ENCODE results near the gene BHLHE41. TPM values are rescaled to one million over a fixed set of nuclear protein-coding genes. Genes with fewer than 3 reads are reported as not detected.

BHLHE41 gene
- total and polyA plus RNA-seq, 2 of the 8 experiments (the other 6 are each of a cell fraction or from before 2014, with no cell fraction given): 1.1 to 3.4 TPM

- peak; percentile 5 to 32 (median 28); a peak in 3 of 4 replicates for TF ChIP-seq CTCF (IDR thresholded peaks at IDR 0.05; ENCODE audit: control extremely low read depth in 1 of 3, insufficient read depth in 1 of 3, low read depth in 1 of 3, low read length in 3 of 3)
- no peak for TF ChIP-seq GABPA (IDR thresholded peaks at IDR 0.05; ENCODE audit: borderline replicate concordance, insufficient read depth, low read length)
- peak; percentile 74; the same call in 1 of the 2 replicates for TF ChIP-seq PHF8 (conservative IDR thresholded peaks at IDR 0.05; ENCODE audit: low read depth, low read length)
- TF ChIP-seq, protein P1, sequence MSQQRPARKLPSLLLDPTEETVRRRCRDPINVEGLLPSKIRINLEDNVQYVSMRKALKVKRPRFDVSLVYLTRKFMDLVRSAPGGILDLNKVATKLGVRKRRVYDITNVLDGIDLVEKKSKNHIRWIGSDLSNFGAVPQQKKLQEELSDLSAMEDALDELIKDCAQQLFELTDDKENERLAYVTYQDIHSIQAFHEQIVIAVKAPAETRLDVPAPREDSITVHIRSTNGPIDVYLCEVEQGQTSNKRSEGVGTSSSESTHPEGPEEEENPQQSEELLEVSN (IDR thresholded peaks at IDR 0.05): peak; percentile 83
- peak in 1 of 2 experiments; percentile 46; a peak in 2 of 3 replicates for TF ChIP-seq POLR2A (IDR thresholded peaks at IDR 0.05; ENCODE audit: control extremely low read depth in 1 of 2, low read depth in 2 of 2, low read length in 2 of 2)
- TF ChIP-seq, protein P2, sequence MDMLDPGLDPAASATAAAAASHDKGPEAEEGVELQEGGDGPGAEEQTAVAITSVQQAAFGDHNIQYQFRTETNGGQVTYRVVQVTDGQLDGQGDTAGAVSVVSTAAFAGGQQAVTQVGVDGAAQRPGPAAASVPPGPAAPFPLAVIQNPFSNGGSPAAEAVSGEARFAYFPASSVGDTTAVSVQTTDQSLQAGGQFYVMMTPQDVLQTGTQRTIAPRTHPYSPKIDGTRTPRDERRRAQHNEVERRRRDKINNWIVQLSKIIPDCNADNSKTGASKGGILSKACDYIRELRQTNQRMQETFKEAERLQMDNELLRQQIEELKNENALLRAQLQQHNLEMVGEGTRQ (IDR thresholded peaks at IDR 0.05; ENCODE audit: low read length): peak; percentile 87
- TF ChIP-seq RFX5 (IDR thresholded peaks at IDR 0.05; ENCODE audit: borderline replicate concordance, low read depth, low read length): no peak
- TF ChIP-seq RNF2 (IDR thresholded peaks at IDR 0.05; ENCODE audit: borderline replicate concordance, low read depth, low read length, missing control alignments, poor library complexity, severe bottlenecking): no peak
- no peak; the same call in 1 of the 2 replicates for TF ChIP-seq CREB1 (IDR thresholded peaks at IDR 0.05)
- TF ChIP-seq EZH2 (IDR thresholded peaks at IDR 0.05; ENCODE audit: low read depth, low read length, severe bottlenecking): no peak
- 0 out of 2 replicates have a peak, but pooled peaks have one; percentile 21 for TF ChIP-seq POLR2AphosphoS5 (IDR thresholded peaks at IDR 0.05; ENCODE audit: low read depth, low read length)
- no peak for TF ChIP-seq TEAD4 (IDR thresholded peaks at IDR 0.05; ENCODE audit: low read depth, low read length)
- 0 out of 2 replicates have a peak, but pooled peaks have one; percentile 24 for TF ChIP-seq TCF12 (IDR thresholded peaks at IDR 0.05; ENCODE audit: low read depth, low read length)
- no peak for TF ChIP-seq SRF (IDR thresholded peaks at IDR 0.05; ENCODE audit: low read depth, low read length)
- TF ChIP-seq TAF1 (IDR thresholded peaks at IDR 0.05; ENCODE audit: low read depth, low read length): no peak; the same call in 1 of the 2 replicates
- no peak for TF ChIP-seq JUN (IDR thresholded peaks at IDR 0.05; ENCODE audit: low read depth, low read length)
- no peak for TF ChIP-seq POU5F1 (IDR thresholded peaks at IDR 0.05; ENCODE audit: low read depth, low read length)
- peak; percentile 44 for TF ChIP-seq KDM4A (IDR thresholded peaks at IDR 0.05; ENCODE audit: low read depth, low read length, severe bottlenecking)
- peak; percentile 28; the same call in 1 of the 2 replicates for TF ChIP-seq SUZ12 (IDR thresholded peaks at IDR 0.05; ENCODE audit: low read length)
These were observed 10.8 kb downstream of the BHLHE41 start (continued) for GRCh38 chr12:26113853-26114719.

Measured in H1 (cell line).